Measurements from ENCODE around the gene TMCC2.
"Not testable (repeated sequence)": the region's sequence is repeated elsewhere in the genome, so short reads cannot be mapped to it uniquely, and the experiment has no call there.

The TMCC2 gene

DNA sequence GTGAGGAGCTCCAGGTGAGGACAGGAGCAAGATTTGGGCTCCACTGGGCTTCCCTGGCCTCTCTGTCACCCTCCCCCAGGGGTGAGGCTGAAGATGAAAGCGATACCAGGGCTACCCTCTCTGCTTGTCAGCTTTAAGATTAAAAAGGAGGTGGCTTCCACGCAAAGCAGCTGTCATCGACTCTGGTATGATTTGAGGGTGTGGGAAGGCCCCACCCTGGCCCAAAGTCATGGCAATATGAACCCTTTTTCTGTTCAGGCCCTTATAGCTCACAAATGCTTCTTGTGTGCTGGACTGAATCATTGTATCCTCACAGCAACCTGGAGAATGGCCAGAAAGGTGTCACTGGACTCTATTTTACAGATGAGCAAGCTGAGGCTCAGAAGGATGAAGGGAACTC, 52.2 kb downstream of the TMCC2 start:
- no peak for DNase-seq (ENCODE audit: low read depth in 2 of 2, low spot score in 1 of 2)

DNA sequence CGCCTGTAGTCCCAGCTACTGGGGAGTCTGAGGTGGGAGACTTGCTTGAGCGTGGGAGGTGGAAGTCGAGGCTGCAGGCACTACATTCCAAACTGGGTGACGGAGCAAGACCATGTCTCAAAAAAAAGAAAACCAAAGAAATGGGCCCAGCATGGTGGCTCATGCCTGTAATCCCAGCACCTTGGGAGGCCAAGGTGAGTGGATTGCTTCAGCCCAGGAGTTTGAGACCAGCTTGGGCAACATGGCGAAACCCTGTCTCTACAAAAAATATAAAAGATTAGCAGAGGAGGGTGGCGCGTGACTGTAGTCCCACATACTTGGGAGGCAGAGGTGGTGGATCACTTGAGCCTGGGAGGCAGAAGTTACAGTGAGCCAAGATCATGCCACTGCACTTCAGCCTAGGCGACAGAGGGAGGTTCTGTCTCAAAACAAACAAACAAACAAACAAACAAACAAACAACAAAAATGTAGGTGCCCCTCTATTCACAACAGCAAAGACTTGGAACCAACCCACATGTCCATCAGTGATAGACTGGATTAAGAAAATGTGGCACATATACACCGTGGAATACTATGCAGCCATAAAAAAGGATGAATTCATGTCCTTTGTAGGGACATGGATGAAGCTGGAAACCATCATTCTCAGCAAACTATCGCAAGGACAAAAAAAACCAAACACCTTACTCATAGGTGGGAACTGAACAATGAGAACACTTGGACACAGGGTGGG, 53.1 kb downstream of the TMCC2 start:
- DNase-seq (ENCODE audit: low read depth in 2 of 2, low spot score in 1 of 2), result not testable (repeated sequence)

DNA sequence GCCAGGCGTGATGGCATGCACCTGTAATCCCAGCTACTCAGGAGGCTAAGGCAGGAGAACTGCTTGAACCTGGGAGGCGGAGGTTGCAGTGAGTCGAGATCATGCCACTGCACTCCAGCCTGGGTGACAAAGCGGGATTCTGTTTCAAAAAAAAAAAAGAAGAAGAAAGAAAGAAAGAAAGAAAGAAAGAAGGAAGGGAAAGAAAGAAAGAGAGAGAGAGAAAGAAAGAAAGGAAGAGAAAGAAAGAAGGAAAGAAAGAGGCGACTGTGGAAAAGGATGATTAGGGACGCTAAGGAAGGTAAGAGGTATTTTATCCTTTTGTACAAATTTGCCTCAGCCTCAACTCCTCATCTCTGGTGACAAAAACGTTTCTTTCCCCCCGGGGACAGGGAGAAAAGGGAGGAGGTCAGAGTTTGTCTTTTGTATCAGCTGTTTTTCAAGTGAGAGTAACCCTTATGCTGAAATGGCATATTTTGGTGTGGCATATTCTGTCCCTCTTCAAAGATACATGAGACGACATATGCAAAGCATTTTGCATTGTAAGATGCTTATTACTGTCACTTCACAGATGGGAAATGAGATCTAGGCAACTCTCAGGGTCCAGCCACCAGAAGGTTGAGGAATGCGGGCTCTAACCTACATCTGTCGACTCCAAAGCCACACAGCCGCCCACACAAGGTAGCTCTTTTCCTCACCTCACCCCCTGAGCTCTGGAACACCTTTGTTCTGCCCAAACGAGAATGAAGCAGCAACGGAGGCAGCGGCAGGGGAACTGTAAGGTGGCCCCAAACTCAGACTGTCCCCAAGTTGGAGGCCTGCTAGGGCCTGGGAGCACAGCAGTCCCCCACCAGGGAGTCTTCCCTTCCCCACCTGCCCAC, 55.8 kb downstream of the TMCC2 start:
- DNase-seq (ENCODE audit: low read depth in 2 of 2, low spot score in 1 of 2), result no peak

DNA sequence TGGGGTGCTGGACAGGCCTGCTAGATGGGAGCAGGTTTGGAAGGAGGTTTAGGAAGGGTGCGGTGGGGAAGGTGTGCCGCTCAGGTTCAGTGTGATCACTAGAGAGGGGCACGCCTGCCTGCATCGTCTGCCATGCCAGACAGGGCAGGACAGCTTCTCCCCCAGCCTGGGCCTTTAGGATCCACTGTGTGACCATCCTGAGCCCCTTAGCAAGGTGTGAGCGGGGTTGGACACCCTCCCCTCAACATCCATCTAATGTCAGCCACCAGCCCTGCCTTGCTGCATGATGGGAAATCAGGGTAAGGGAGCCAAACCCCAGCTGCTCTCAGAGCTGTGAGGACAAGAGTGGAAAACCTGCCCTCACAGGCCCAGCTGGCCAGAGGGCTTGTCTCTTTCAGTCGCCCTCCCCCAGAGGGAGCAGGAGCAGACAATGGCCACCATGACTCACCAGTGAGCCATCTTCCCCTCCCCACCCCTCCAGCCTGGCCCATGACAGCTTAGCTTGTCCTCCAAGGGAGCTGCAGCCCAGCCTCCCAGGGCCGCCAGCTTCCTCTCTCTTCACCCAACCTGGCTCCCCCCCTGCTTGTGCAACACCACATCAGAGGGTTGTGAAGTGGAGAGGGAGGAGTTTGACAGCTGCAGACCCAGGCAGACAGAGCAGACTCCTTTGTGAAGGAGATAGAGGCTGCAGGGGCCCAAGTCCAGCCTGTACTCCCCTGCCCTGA, 56.8 kb downstream of the TMCC2 start:
- DNase-seq (ENCODE audit: low read depth in 2 of 2, low spot score in 1 of 2), result peak; percentile 76 to 83

DNA sequence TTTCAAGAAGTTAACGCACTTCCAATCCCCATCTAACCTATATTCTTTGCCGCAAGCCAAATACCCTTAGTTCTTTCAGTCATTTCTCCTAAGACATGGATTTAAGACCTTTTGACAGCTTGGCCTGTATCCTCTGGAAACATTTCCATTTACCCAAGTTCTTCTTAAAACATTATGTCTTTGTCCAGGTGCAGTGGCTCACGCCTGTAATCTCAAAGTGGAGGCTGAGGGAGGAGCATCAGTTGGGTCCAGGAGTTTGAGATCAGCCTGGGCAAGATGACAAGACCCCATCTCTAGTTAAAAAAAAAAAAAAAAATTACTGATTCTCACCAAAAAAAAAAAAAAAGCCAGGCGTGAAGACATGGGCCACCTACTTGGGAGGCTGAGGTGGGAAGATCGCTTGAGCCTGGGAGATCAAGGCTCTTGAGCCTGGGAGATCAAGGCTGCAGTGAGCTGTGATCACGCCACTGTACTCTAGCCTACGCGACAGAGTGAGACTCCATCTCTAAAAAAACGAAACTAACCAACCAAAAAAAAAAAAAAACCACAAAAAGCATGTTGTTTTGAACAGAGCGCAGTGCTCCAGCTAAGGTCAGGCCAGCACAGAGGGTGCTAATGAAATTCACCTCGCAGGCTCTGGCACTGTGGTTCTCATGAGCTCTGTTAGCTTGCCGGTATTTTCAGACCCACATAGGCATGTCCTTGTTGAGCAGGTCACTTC, 57.8 kb downstream of the TMCC2 start:
- peak in 1 of 2 donors; percentile 29 for DNase-seq (ENCODE audit: low read depth in 2 of 2, low spot score in 1 of 2)

DNA sequence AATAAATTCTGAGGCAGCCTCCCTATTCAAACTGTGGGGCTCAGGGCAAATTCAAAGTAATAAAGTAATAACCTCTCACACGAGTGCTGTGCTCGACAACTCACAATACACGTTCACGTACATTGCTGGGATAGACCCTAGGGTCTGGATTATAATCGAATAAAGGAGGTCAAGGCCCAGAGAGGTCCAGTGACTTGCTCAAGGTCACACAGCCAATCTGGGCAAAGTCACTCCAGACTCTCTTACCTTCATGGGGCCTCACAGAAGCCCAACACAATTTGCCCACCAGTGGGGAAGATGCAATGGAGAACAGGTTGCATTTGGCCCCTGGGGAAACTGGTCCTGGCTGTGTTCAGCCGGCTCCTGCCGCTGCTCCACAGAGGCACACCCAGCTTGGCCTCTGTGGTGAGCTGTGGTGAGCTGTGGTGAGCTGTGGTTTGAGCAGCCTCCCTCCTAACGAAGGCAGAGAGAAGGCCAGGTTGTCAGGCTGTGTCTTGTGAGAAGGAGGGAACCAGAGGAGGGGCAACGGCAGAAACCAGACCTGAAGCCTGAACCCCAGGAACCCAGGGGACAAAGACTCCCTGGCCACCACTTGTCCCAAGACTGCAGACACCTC, 58.7 kb downstream of the TMCC2 start:
- DNase-seq (ENCODE audit: low read depth in 2 of 2, low spot score in 1 of 2), result peak; percentile 31 to 41

DNA sequence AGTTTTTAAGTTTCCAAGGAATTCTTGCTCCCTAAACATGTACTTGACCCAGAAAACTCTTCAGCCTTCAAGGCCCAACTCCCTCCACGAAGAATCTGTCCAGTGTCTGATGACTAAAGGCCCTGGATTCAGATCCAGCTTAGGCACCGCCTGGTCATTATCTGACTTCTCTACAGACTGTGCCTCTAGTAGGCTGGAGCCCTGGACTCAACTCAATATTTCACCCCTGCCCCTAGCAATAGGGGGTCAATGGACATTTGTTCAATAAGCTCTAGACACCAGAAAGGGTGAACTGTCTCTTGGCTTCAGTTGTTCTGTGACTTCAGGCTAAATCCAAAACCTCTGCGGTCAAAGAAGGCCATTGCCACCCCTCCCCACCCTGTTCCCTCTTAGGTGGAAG, 59.3 kb downstream of the TMCC2 start:
- no peak for DNase-seq (ENCODE audit: low read depth in 2 of 2, low spot score in 1 of 2)

DNA sequence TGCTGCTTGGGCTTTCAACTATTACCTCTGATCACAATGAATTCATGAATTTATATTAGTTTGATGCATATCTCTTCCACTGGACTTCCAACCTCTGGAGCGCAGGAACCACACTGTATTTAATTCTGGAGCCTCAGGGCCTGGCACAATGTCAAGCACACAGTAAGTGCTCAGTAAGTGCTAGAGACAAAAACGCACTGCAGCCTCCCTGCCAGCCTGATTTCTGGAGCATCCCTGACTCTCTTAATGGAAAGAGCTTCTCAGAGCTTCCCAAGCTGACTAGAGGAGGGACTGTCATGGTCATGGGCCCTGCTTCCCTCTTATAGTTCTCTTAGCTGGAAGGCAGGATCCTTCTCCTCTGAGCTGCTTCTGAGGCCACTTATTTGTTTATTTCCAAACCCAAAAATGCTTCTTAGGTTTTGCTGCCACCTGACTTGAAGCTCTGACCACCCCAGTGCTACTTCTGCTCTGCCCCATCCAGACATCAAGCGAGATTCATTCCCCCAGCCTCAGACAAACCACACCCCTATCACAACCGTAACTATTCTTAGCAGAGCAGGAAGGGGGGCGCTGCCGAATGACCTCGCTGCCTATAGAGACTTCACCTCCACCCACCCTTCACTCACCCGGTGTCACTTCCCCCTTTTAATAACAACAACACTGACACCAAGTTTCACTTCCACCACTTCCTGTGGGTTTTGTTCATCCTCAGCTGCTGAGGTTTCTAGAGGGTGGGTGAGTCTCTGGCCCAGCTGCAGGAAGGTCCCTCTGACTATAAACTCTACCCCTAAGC, 60.2 kb downstream of the TMCC2 start:
- peak; percentile 59 to 60 for DNase-seq (ENCODE audit: low read depth in 2 of 2, low spot score in 1 of 2)

DNA sequence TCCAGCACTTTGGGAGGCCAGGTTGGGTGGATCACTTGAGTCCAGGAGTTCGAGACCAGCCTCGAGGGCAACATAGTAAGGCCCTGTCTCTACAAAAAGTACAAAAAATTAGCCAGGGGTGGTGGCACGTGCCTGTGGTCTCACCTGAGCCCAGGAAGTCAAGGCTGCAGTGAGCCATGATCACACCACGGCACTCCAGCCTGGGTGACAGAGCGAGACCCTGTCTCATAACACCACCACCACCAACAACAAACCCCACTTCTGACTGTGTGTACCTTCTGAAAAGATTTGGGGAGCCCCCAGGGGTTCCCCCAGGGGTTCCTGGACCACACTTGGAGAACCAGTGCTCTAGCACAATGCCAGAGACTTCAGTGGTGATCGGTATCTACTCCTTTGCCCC, 63.9 kb downstream of the TMCC2 start:
- DNase-seq (ENCODE audit: low read depth in 2 of 2, low spot score in 1 of 2), result no peak

DNA sequence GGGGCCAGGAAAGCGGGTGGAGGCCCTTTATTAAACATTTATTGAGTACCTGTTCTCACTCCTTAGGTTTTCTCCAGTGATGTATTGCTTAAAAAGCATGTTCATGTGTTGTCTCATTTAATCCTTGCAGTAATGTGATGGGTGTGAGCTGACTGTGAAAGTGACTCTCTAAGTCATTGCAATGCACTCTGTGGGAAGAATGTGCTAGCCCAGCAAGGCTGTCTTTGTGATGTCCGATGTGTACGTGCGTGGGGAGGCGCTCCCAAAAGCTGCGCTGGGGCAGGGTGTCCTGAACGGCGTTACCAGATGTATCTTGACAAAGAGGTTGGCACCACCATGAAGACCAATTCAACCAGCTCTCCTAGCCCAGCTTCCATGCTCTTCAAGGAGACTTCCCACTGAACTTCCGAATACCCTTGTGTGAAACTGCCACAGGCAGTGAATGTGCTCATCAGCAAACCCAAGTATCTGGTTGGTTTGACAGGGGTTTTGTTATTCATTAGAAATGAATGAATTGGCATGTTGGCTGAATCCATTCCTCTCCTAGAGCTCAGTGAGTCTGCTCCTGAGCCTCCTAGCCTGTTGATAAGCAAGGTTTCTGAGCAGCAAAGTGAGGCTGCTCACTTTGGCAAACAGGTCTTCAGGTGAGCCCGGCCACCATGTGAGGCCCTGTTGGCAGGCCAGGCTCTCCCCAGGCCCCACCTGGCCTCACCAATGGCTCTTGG, 65.8 kb downstream of the TMCC2 start:
- DNase-seq (ENCODE audit: low read depth in 2 of 2, low spot score in 1 of 2), result no peak

DNA sequence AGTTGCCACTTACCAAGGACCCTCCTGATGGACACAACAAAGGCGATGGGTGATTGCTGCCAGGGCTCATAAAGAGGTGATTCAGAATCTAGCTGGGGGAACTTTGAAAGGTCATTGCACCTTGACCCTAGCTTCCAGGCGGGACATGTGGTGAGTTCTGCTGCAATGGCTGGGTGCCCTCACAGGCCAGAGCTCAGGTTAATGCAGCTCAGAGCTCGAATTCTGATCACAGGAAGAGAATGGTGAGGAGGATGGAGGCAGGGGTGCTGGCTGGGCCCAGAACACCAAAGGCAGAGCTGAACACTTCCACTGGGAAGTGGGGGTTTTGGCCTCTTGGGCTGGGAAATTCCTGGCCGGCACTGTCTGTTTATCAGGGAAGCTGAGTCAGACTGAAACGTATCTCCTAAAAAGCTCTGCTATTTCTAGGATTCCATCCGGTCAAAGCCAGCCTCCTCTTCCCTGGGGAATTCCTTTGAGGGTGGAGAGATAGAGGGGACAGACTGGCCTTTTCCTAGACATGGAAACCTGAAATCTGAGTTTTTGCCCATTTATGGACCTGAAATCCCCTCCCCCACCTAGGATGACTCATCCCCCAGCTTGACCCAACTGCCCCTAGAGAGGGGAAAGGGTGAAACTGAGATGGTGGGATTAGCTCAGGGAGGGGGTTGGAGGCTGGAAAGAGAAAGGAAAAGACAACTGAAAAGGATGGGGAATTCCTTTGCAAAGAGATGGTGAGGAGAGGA, 66.6 kb downstream of the TMCC2 start:
- no peak for DNase-seq (ENCODE audit: low read depth in 2 of 2, low spot score in 1 of 2)

DNA sequence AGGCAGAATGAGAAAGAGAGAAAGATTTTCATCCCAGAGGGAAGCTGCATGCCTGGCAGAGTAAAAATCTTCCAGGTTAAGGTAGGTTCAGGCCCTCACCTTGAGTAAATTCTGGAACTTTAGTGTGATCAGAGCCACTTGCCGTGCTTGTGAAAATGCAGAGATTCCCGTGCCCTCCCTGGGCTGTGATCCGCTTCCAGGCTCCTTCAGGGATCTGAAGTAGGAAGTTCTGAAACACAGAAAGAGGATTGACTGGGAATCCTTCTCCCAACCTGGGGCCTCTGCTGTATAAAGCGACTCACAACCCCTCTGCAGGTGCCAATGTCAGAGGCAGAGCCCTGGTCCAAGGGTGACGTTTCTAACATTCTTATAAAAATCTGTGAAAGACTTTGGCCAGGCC, 67.2 kb downstream of the TMCC2 start:
- DNase-seq (ENCODE audit: low read depth in 2 of 2, low spot score in 1 of 2), result no peak

DNA sequence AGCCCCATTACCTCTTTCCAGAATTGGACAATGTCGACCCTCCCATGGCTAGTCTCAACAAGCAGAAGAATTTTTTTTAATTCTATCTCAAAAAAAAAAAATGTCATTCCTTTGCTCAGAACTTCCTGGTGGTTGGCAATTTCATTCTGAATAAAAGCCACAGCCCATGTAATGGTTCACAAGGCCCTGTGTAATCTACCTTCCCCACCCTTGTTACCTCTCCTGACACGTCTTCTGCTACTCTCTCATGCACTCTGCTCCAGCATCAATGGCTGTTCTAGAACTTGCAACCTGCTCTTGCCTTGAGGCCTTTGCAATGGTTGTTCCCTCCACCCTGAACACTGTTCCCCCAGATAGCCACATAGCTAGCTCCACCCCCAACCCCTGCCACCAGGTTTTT, 68.4 kb downstream of the TMCC2 start:
- DNase-seq (ENCODE audit: low read depth in 2 of 2, low spot score in 1 of 2), result no peak

DNA sequence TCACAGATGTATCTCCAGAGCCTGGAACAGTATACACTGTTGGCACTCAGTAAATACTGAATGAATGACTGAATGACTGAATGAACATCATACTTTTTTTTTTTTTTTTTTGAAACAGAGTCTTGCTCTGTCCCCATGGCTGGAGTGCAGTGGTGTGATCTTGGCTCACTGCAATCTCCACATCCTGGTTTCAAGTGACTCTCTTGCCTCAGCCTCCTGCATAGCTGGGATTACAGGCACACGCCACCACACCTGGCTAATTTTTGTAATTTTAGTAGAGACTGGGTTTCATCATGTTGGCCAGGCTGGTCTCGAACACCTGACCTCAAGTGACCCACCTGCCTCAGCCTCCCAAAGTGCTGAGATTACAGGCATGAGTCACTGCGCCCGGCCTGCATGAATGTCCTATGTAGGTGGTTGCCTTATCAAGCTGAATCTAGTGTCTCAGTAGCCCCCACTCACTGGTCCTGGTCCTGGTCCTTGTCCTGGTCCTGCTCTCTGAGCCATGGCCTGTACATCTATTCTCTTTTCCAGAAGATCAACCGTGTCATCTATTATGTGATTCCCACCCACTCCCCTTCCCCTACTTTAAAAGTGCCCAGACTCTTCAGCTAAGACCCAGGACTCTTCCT, 69.9 kb downstream of the TMCC2 start:
- not testable (repeated sequence) for DNase-seq (ENCODE audit: low read depth in 2 of 2, low spot score in 1 of 2)

DNA sequence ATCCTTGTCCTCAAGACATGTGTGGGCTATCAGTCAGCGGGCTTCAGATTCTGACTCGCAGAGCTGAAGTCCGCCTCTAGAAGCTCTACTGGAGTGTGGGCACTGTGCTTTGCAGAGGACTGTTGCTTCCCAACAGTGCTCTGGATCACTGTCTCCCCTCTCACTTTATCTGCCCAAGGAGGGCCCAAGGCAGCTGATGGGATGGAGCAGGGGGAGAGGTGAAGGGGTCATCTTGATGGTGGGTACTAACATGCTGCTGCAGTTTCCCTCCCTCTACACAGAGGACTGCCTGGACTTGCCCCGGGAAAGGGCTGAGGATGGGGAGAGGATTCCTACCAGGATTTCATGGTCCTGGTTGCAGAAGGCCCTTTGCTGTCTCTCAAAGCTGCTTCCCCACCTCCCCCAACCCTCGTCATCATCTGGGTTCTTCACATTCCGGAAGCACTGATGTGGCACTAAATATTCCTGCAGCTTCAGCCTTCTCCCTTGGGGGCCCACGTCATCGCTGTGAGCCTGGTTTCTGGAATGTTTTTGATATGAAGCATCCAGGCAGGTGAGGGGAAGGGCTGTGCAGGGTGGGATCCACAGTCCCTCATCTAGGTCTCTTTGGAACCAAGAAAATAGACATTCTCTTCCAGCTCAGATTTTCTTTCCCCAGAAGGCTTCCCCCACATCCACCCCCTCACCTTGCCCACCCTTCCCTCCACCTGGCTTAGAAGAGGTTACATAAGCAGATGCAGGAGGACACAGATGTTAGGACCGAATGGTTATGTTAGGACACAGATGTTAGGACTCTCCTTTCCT, 70.6 kb downstream of the TMCC2 start:
- no peak for DNase-seq (ENCODE audit: low read depth in 2 of 2, low spot score in 1 of 2)

DNA sequence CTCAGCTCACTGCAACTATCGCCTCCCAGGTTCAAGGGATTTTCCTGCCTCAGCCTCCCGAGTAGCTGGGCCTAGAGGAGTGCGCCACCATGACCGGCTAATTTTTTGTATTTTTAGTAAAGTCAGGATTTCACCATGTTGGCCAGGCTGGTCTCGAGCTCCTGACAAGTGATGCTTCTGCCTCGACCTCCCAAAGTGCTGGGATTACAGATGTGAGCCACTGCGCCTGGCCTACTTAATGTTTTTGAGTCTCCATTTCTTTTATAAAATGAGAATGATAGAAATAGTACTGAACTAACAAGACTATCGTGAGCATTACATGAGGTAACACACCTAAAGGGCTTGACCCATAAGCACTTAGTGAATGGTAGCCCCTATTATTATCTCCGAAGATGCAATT, 72.4 kb downstream of the TMCC2 start:
- DNase-seq (ENCODE audit: low read depth in 2 of 2, low spot score in 1 of 2), result no peak

DNA sequence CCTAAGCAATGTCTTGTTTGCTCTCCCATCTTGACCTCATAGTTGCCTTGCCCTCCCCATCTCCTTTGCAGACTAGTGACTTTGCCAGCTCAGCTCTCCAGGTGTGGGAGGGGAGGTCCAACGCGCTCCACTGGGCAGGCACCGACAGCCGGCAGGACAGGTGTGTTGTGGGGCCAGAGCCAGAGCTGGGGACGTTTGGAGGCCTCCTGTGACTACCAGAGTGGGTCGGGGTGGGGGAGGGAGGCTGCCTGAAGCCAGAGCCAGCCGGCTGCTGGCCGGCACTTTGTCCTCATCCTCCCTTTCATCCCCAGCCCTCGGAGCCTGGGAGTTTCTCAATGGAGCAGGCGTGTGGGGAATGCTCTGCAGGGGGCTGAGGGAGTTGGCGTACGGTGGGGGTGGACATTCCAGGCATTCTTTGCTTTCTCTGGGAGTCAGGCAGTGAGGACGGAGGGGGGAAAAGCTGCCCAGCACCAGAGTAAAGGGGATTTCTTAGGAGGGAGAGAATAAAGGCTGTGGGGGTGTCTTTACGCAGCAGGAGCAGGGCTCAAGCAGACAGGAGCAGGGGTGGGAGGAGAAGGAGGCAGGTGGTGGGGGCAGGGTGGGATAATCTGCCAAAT, 73.6 kb downstream of the TMCC2 start:
- DNase-seq (ENCODE audit: low read depth in 2 of 2, low spot score in 1 of 2), result no peak
